H1 (cell line): ENCODE measurements around the gene SEC24B.

Experiments
- JUN ChIP-seq: IDR thresholded peaks from 2 replicates; pipeline ENCODE4 v1.6.1; 2011; ENCODE audit warnings: low read depth, mild to moderate bottlenecking, improper control_type of control experiment, low read length
- JUND ChIP-seq: IDR thresholded peaks from 2 replicates; pipeline ENCODE4 v1.6.1; 2011; ENCODE audit warnings: mild to moderate bottlenecking, improper control_type of control experiment, low read length
- KDM4A ChIP-seq: IDR thresholded peaks from one replicate; pipeline ENCODE4 v1.7.1; 2012; ENCODE audit warnings: low read depth, mild to moderate bottlenecking, moderate library complexity, low read length, inconsistent platforms; ENCODE audit not compliant: severe bottlenecking
- POLR2A ChIP-seq, 2 experiments: IDR thresholded peaks; 1 replicate in 1 of 2; 2 replicates in 1 of 2; pipeline ENCODE4 v1.6.1; 2011; ENCODE audit warnings: low read depth in 2 of 2, low read length in 2 of 2, mild to moderate bottlenecking in 2 of 2; ENCODE audit errors: control extremely low read depth in 1 of 2
- POU5F1 ChIP-seq: IDR thresholded peaks from 2 replicates; pipeline ENCODE4 v1.6.1; 2011; ENCODE audit warnings: low read depth, mild to moderate bottlenecking, low read length, moderate library complexity
- SP2 ChIP-seq: IDR thresholded peaks from 2 replicates; pipeline ENCODE4 v1.6.1; 2012; ENCODE audit warnings: mild to moderate bottlenecking, low read length, inconsistent platforms
- TEAD4 ChIP-seq: IDR thresholded peaks from 2 replicates; pipeline ENCODE4 v1.6.1; 2012; ENCODE audit warnings: low read depth, low read length, inconsistent platforms, mixed read lengths
- TF ChIP-seq, protein P1 (sequence below), 3 experiments: IDR thresholded peaks; 1 replicate in 2 of 3; 2 replicates in 1 of 3; pipeline versions ENCODE4 v1.5.1 to v1.6.1; 2011; ENCODE audit warnings: low read length in 3 of 3, mild to moderate bottlenecking in 3 of 3, inconsistent platforms in 2 of 3, low read depth in 1 of 3, moderate library complexity in 1 of 3; ENCODE audit not compliant: insufficient read depth in 1 of 3; ENCODE audit errors: control extremely low read depth in 1 of 3
- TF ChIP-seq, protein P2 (sequence below): IDR thresholded peaks from 2 replicates; pipeline ENCODE4 v1.6.1; 2012; ENCODE audit warnings: inconsistent platforms

DNA sequence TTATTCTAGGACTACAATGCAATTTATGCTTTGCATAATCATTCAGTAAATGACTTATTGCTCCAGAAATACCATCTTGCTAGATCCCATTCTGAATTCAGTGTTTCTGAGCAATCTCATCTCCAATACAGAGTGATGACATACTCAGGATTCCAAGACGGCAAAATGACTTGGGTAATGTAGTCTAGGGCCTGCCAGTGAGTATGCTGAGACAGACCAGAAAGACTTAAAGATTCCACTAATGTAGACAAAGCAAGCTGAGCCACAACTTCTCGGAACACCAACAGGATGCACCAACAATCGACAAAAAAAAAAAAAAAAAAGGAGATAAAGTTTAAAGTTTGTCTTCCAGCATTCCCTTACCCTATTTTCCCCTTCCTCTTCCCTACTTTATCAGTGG is 919 bp upstream of the SEC24B start:
- TF ChIP-seq, protein P1, sequence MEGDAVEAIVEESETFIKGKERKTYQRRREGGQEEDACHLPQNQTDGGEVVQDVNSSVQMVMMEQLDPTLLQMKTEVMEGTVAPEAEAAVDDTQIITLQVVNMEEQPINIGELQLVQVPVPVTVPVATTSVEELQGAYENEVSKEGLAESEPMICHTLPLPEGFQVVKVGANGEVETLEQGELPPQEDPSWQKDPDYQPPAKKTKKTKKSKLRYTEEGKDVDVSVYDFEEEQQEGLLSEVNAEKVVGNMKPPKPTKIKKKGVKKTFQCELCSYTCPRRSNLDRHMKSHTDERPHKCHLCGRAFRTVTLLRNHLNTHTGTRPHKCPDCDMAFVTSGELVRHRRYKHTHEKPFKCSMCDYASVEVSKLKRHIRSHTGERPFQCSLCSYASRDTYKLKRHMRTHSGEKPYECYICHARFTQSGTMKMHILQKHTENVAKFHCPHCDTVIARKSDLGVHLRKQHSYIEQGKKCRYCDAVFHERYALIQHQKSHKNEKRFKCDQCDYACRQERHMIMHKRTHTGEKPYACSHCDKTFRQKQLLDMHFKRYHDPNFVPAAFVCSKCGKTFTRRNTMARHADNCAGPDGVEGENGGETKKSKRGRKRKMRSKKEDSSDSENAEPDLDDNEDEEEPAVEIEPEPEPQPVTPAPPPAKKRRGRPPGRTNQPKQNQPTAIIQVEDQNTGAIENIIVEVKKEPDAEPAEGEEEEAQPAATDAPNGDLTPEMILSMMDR (IDR thresholded peaks at IDR 0.05; ENCODE audit: control extremely low read depth in 1 of 3, insufficient read depth in 1 of 3, low read depth in 1 of 3, low read length in 3 of 3): no peak
- TF ChIP-seq JUND (no peak), POLR2A (IDR thresholded peaks at IDR 0.05; ENCODE audit: control extremely low read depth in 1 of 2, low read depth in 2 of 2, low read length in 2 of 2) (no peak), KDM4A (no peak), POU5F1 (no peak), SP2 (no peak), JUN (no peak), TEAD4 (no peak)
- TF ChIP-seq, protein P2, sequence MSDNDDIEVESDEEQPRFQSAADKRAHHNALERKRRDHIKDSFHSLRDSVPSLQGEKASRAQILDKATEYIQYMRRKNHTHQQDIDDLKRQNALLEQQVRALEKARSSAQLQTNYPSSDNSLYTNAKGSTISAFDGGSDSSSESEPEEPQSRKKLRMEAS: no peak
